Activated T-helper 9 cell treated with anti-CD3 and anti-CD28 coated beads, Interleukin-2, amount 50 U/mL, for 16 hours (primary cell): ENCODE results near the gene TMEM51.
"Not testable (repeated sequence)": the region's sequence is repeated elsewhere in the genome, so short reads cannot be mapped to it uniquely, and the experiment has no call there.

Experiments
- DNase-seq: peaks from one replicate; pipeline ENCODE4 v3.0.0-alpha.2; 2020; ENCODE audit warnings: low read depth

TMEM51 gene

DNA sequence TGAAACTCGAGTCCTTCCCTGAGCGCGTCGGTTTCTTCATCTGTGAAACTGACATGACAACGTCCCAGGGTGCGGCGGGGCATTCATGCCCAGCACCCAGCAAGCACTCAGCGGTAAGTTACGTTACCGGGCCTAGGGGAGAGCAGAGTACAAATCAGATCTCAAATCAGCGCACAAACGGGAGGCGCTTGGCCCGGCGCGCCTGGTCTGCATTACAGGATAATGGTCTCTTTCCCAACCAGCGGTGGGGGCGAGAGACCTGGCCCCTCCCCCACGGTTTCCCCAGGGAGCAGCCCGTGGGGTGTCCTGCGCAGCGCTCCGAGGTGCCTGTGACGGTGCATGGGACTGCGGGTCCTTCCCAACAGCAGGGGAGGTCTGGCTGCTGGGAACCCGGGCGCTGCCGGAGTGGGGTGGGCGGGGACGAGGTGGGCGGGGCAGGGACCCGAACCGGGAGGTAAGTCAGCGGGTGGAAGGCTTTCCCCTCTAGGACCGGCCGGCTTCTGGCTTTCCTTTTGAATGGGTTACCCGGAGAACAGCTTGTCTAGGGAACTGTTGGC, 1.0 kb downstream of the TMEM51 start:
- no peak for DNase-seq

- DNase-seq = no peak
Observed at GRCh38 chr1:15155191-15155590, 1.6 kb downstream of the TMEM51 start.

DNA sequence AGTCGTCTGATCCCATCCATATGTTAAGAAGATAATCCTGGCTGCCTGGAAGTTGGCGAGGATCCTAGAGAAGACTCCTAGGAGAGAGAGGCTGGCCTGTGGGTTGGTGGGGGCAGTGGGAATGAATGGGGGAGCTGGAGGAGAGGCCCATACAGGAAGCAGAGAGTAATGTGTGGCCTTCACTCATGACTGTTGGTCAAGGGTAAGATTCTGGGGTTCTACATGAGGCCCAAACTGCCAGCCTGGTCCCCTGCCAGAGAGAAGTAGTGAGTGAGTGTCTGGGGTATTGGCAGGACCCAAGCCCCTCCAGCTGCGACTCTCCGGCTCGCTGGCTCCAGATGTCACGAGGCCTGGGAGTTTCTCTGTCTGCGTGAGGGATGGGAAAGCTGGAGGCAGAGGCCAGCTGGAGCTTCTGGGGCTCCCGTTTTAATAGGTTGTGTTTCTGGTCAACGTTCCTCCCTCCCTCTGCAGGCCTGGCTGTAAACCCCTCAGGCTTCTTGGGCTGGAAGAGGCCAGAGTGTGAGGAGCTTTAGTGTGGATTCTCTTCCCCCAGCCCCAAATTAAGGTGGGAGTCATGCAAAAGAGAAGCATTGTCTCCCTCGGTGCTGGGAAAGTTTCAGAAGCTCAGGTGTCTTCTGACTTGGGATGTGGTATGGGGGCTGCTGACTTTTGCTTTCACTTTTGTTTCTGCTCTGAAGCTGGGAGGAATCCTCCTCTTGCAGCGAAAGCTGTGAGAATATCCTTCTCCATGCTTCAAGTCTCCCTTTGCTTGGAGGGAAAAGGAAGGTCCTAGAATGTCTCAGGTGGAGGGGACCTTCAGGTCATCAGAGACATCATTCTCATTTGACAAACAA, 2.6 kb downstream of the TMEM51 start:
- no peak for DNase-seq

GRCh38 chr1:15156807-15157380, 3.3 kb downstream of the TMEM51 start:
- DNase-seq = no peak

- DNase-seq = no peak
Observed at GRCh38 chr1:15157524-15158399, 4.2 kb downstream of the TMEM51 start.

GRCh38 chr1:15158506-15159165, 5.1 kb downstream of the TMEM51 start:
- DNase-seq = no peak

GRCh38 chr1:15159166-15159555, 5.6 kb downstream of the TMEM51 start:
- no peak for DNase-seq

DNA sequence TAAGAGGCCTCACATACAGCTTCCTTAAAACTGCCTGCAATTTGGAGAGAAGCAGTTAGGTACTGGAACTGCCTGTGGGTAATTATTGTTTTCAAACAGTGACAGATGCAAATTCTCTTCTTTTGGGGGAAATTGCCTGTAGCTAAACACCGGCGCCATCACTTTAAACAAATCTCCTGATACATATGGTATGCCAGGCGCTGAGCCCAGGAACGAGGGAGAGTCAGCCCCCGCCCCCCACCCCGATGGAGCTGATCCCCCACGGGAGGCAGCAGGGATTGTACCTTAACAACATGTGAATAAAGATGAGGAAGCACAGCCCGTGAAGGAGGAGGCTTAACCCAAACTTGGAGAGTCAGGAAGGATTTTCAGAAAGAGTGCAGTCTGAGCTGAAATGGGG, 7.1 kb downstream of the TMEM51 start:
- DNase-seq = no peak

- DNase-seq = no peak
Observed at GRCh38 chr1:15167386-15167785, 13.8 kb downstream of the TMEM51 start.

DNA sequence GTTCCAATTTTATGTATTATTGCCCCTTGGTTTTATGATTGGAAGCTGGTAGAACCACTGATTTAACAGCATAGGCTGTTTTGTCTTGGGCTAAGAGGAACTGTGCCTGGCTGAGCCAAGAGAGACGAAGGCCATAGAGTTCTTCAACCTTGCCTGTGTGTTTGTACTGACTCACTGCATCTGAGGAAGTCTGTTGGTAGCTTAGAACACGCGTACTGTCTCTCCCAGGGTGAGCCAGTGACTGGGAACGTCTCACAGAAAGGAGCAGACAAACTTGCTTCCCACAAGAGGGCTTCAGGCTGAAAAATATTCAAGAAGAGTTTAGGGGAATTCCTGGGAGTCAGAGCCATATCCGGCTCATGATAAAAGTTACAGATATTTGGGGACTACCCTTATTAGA, 14.9 kb downstream of the TMEM51 start:
- DNase-seq = no peak

DNA sequence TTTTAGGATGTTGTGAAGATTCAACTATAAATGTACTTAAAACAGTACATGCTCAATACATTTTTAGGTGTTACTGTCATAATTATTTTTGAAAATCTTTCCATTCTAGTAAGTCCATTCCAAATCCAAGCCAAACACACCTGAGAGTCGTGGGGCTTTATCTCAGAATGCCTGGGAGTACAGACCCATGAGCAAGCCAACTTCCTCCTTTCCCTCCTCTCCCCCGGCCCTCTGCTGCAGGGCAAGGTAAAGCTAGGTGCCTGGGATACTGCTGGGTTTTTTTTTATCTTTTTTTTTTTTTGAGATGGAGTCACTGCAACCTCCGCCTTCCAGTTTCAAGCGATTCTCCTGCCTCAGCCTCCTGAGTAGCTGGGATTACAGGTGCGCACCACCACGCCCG, 16.5 kb downstream of the TMEM51 start:
- DNase-seq = no peak

DNA sequence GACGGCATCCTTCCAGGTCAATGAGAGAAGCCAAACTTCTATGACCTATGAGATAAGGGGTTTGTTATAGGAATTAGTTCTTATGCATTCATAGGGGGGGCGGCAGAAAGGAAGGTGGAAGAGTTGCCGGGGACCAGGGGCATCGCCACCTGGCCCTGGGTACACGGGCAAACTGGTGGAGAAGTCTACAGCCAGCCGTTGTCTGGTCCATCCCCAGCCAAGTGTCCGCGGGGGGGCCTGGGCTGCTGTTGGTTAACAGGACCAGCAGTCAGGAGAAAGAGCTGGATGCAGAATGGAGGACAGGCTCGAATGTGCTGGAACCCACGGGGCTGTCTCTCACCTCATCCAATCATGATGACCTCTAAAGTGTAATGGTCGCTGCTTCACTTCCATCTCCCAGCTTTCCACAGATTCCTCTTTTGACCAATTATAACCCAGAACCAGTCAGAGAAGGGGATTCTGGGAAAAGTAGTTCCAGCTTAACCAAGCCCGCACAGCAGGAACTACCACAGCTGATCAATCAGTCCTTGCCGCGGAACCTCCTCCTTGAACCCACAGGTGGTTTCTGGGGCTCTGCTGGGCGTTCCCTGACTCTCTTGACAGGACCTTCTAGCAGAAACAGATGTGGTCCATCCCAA, 17.8 kb downstream of the TMEM51 start:
- no peak for DNase-seq

- DNase-seq = no peak
Observed at GRCh38 chr1:15172405-15173259, 19.1 kb downstream of the TMEM51 start.

DNA sequence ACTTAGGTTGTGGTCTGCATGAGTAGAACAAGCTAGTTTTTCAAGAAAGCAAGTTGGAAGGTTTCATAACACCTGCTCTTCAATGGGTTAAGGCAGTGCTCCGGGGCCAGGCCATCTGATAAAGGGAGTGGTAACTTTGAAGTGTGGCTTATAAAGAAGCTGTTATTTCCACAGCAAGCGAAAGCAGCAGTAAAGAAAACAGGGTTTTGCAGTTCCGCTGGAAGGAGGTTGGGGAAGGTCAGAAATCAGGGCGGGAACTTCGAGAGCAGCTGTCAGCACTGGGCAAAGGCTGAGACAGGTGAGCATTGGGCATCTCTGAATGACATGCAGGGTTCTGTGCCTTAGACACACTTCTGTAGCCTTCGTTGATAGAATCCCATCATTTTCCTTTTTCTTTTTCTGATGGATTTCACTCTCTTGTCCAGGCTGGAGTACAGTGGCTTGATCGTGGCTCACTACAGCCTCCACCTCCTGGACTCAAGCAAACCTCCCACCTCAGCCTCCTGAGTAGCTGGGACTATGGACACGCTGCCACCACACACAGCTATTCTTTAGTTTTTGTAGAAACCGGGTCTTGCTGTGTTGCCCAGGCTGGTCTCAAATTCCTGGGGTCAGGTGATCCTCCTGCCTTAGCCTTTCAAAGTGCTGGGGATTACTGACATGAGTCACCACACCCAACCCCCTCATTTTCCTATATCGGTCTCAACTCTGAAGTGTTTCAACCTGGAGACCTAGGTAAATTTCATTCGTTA, 20.5 kb downstream of the TMEM51 start:
- DNase-seq = no peak

GRCh38 chr1:15174615-15174983, 21.1 kb downstream of the TMEM51 start:
- DNase-seq = no peak

DNA sequence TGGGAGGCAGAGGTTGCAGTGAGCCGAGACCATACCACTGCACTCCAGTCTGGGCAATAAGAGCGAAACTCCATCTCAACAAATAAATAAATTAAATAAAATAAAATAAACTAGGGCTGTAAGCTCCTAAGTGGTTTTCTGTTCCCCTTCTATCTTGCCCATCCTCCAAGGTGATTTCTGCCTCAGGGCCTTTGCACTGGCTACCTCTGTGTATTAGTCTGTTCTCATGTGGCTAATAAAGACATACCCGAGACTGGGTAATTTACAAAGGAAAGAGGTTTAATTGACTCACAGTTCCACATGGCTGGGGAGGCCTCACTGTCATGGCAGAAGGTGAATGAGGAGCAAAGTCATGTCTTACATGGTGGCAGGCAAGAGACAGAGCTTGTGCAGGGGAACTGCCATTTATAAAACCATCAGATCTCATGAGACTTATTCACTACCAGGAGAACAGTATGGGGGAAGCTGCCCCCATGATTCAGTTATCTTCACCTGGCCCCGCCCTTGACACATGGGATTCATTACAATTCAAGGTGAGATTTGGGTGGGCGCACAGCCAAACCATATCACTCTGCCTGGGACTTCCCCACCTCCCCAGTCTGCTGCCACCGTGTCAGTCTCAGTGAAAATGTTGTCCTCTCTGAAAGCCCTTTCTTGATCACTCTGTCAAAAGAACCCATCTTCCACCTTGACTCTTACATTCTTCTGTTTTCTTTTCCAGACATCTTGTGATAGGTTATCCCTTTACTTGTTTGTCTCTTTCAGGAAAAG, 22.0 kb downstream of the TMEM51 start:
- DNase-seq = not testable (repeated sequence)

DNA sequence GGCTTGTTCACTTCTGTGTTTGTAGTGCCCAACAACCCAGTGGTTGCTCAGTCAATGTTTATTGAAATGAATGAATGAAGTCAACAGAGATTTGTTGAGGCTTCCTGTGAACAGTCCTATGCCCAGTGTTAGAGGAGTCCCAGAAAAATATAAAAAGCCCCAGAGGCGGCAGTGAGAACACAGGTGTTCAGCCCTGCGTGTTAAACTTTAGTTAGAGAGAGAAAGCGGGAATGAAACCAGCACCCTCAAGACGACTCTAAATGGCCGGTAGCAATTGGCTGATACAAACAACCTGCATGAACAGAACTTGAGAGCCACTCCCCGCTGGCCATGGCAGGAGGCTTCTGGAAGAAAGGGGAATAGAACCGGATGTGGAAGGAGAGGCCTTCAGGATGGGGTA, 22.6 kb downstream of the TMEM51 start:
- no peak for DNase-seq

GRCh38 chr1:15176898-15177665, 23.5 kb downstream of the TMEM51 start:
- DNase-seq = no peak
